ENCODE measurements around the gene TTC28.

TTC28 gene

GRCh38 chr22:28031383-28031922 is 648.2 kb downstream of the TTC28 start:
- in situ Hi-C loops (cut with MboI; ENCODE audit: low sequenced_read_pairs), result no loop called here

GRCh38 chr22:28030473-28030872 is 649.2 kb downstream of the TTC28 start:
- in situ Hi-C loops (cut with MboI; ENCODE audit: low sequenced_read_pairs), result no loop called here

GRCh38 chr22:28029956-28030355 is 649.7 kb downstream of the TTC28 start:
- in situ Hi-C loops (cut with MboI; ENCODE audit: low sequenced_read_pairs), result no loop called here

- in situ Hi-C loops (cut with MboI; ENCODE audit: low sequenced_read_pairs), result no loop called here
Observed at GRCh38 chr22:28029201-28029948, 650.3 kb downstream of the TTC28 start.

GRCh38 chr22:28027453-28028448 is 651.9 kb downstream of the TTC28 start:
- in situ Hi-C loops (cut with MboI; ENCODE audit: low sequenced_read_pairs), result no loop called here

- in situ Hi-C loops (cut with MboI; ENCODE audit: low sequenced_read_pairs), result no loop called here
Observed at GRCh38 chr22:28025866-28026575, 653.6 kb downstream of the TTC28 start.

- in situ Hi-C loops (cut with MboI; ENCODE audit: low sequenced_read_pairs), result no loop called here
Observed at GRCh38 chr22:28025333-28025732, 654.3 kb downstream of the TTC28 start.

- in situ Hi-C loops (cut with MboI; ENCODE audit: low sequenced_read_pairs), result no loop called here
Observed at GRCh38 chr22:28024422-28024888, 655.2 kb downstream of the TTC28 start.

GRCh38 chr22:28023774-28024173 is 655.9 kb downstream of the TTC28 start:
- in situ Hi-C loops (cut with MboI; ENCODE audit: low sequenced_read_pairs), result no loop called here

- in situ Hi-C loops (cut with MboI; ENCODE audit: low sequenced_read_pairs), result no loop called here
Observed at GRCh38 chr22:28023036-28023435, 656.6 kb downstream of the TTC28 start.

- in situ Hi-C loops (cut with MboI; ENCODE audit: low sequenced_read_pairs), result no loop called here
Observed at GRCh38 chr22:28021998-28022660, 657.5 kb downstream of the TTC28 start.

- in situ Hi-C loops (cut with MboI; ENCODE audit: low sequenced_read_pairs), result no loop called here
Observed at GRCh38 chr22:28021116-28021997, 658.3 kb downstream of the TTC28 start.

- in situ Hi-C loops (cut with MboI; ENCODE audit: low sequenced_read_pairs), result no loop called here
Observed at GRCh38 chr22:28019881-28020861, 659.5 kb downstream of the TTC28 start.

GRCh38 chr22:28019360-28019759 is 660.3 kb downstream of the TTC28 start:
- in situ Hi-C loops (cut with MboI; ENCODE audit: low sequenced_read_pairs), result no loop called here

GRCh38 chr22:28018461-28018927 is 661.1 kb downstream of the TTC28 start:
- in situ Hi-C loops (cut with MboI; ENCODE audit: low sequenced_read_pairs), result no loop called here

- in situ Hi-C loops (cut with MboI; ENCODE audit: low sequenced_read_pairs), result no loop called here
Observed at GRCh38 chr22:28017859-28018258, 661.8 kb downstream of the TTC28 start.

- in situ Hi-C loops (cut with MboI; ENCODE audit: low sequenced_read_pairs), result no loop called here
Observed at GRCh38 chr22:28017558-28017820, 662.2 kb downstream of the TTC28 start.
